Smooth muscle cell (in vitro differentiated cells): Measurements from ENCODE around the gene NMRK2. TPM values are rescaled to one million over a fixed set of nuclear protein-coding genes. Genes with fewer than 3 reads are reported as not detected.

Source experiments
- DNase-seq: peaks from one replicate; lab custom pipeline; 2025; ENCODE audit not compliant: unreplicated experiment; lab: John Stamatoyannopoulos, UW
- H2AFZ ChIP-seq: fragments of 200-600 bp; sonication (generic); 2 replicates; pipeline ENCODE4 v1.6.0; 2016; ENCODE audit warnings: antibody characterized with exemption, low read depth, mild to moderate bottlenecking
- H3F3A ChIP-seq: fragments of 200-600 bp; sonication (generic); 2 replicates; pipeline ENCODE4 v1.6.0; 2017; ENCODE audit warnings: antibody characterized with exemption, low read depth
- H3K27ac ChIP-seq: fragments of 200-600 bp; sonication (generic); 2 replicates; pipeline ENCODE4 v1.5.1; 2016; ENCODE audit warnings: low read depth, mild to moderate bottlenecking
- H3K27me3 ChIP-seq: fragments of 200-600 bp; sonication (generic); 2 replicates; pipeline ENCODE4 v1.6.1; 2016; ENCODE audit warnings: low read depth, mild to moderate bottlenecking
- H3K36me3 ChIP-seq: fragments of 200-600 bp; sonication (generic); 2 replicates; pipeline ENCODE4 v1.5.1; 2016; ENCODE audit warnings: low read depth
- H3K4me1 ChIP-seq: fragments of 200-600 bp; sonication (generic); 2 replicates; pipeline ENCODE4 v1.5.1; 2016; ENCODE audit warnings: low read depth
- H3K4me2 ChIP-seq: fragments of 200-600 bp; sonication (generic); 2 replicates; pipeline ENCODE4 v1.6.0; 2016; ENCODE audit warnings: mild to moderate bottlenecking
- H3K4me3 ChIP-seq: fragments of 200-600 bp; sonication (generic); 2 replicates; pipeline ENCODE4 v1.5.1; 2016; ENCODE audit warnings: mild to moderate bottlenecking
- H3K79me2 ChIP-seq: fragments of 200-600 bp; sonication (generic); 2 replicates; pipeline ENCODE4 v1.6.0; 2016; ENCODE audit warnings: low read depth, mild to moderate bottlenecking
- H3K9ac ChIP-seq: fragments of 200-600 bp; sonication (generic); 2 replicates; pipeline ENCODE4 v1.6.0; 2016; ENCODE audit warnings: low read depth
- H3K9me3 ChIP-seq: fragments of 200-600 bp; sonication (generic); replicated peaks from 2 replicates; pipeline ENCODE4 v1.5.1; 2016; ENCODE audit warnings: low read depth
- H4K20me1 ChIP-seq: fragments of 200-600 bp; sonication (generic); 2 replicates; pipeline ENCODE4 v1.6.0; 2016; ENCODE audit warnings: low read depth
- CTCF ChIP-seq: fragments of 200-600 bp; sonication (generic); IDR thresholded peaks from 2 replicates; pipeline ENCODE4 v1.5.1; 2017; ENCODE audit warnings: borderline replicate concordance, mild to moderate bottlenecking, antibody characterized with exemption; ENCODE audit not compliant: insufficient read depth, poor library complexity, severe bottlenecking
- WGBS: methylation state at CpG from one replicate; pipeline ENCODE4 v1.1.7; 2016; ENCODE audit warnings: low lambda C conversion rate; 5-methylcytosine and 5-hydroxymethylcytosine counted together
- polyA plus RNA-seq: library from polyadenylated mRNA; unstranded; fragments of >200 nt; fragmentation: Nextera tagmentation; extraction: Ambion mirVana; gene quantifications from 2 replicates; pipeline ENCODE4 v1.2.1, GENCODE V29; 2016
- total RNA-seq: library from RNA; depleted of rRNA; stranded (reverse); fragments of >200 nt; gene quantifications from 2 replicates; pipeline ENCODE4 v1.2.3, GENCODE V29; 2014

Gene NMRK2
- total and polyA plus RNA-seq, 2 experiments from 2014 or later, result not detected

GRCh38 chr19:3902317-3902973, 30.4 kb upstream of the NMRK2 start:
- H3K4me1 ChIP-seq, result no peaks in the 10 kb centered on the region
- no peak for DNase-seq
- no peak overlapping the region for H3K27ac ChIP-seq
- H3F3A ChIP-seq, result no peaks in the 10 kb centered on the region
- H4K20me1 ChIP-seq, result no peaks in the 10 kb centered on the region
- H3K36me3 ChIP-seq, result no peaks in the 10 kb centered on the region
- no peak overlapping the region for H3K4me3 ChIP-seq
- H3K79me2 ChIP-seq, result no peaks in the 10 kb centered on the region
- no peak overlapping the region for H2AFZ ChIP-seq
- H3K9me3 ChIP-seq, result no peaks in the 10 kb centered on the region
- H3K27me3 ChIP-seq, result no peaks in the 10 kb centered on the region
- WGBS, result 86% methylated on average over 15 of the region's 15 CpGs
- no peak overlapping the region for H3K9ac ChIP-seq
- H3K4me2 ChIP-seq, result no peak overlapping the region
- TF ChIP-seq CTCF, result no peak

GRCh38 chr19:3904233-3904632, 28.6 kb upstream of the NMRK2 start:
- no peak overlapping the region for H3K4me2 ChIP-seq
- H3K4me1 ChIP-seq, result no peaks in the 10 kb centered on the region
- DNase-seq, result no peak
- H3K27me3 ChIP-seq, result no peaks in the 10 kb centered on the region
- TF ChIP-seq CTCF, result no peak
- H3K9me3 ChIP-seq, result no peaks in the 10 kb centered on the region
- WGBS, result 90% methylated on average over 8 of the region's 8 CpGs
- no peaks in the 10 kb centered on the region for H3K79me2 ChIP-seq
- no peaks in the 10 kb centered on the region for H3F3A ChIP-seq
- H3K4me3 ChIP-seq, result no peak overlapping the region
- H3K9ac ChIP-seq, result no peak overlapping the region
- H4K20me1 ChIP-seq, result no peaks in the 10 kb centered on the region
- H2AFZ ChIP-seq, result no peak overlapping the region
- H3K36me3 ChIP-seq, result no peaks in the 10 kb centered on the region
- no peak overlapping the region for H3K27ac ChIP-seq

- Histone ChIP-seq H3K9ac (no peak overlapping the region), H3K36me3 (no peaks in the 10 kb centered on the region), H3K4me2 (no peak overlapping the region), H3K9me3 (no peaks in the 10 kb centered on the region), H2AFZ (no peak overlapping the region), H3F3A (no peaks in the 10 kb centered on the region), H3K27ac (no peak overlapping the region), H3K4me3 (no peak overlapping the region), H3K27me3 (no peaks in the 10 kb centered on the region), H3K4me1 (no peaks in the 10 kb centered on the region), H3K79me2 (no peaks in the 10 kb centered on the region), H4K20me1 (no peaks in the 10 kb centered on the region)
- 94% methylated on average over 50 of the region's 50 CpGs for WGBS
- no peak for DNase-seq
- no peak for TF ChIP-seq CTCF
Observed at GRCh38 chr19:3907626-3908265, 25.1 kb upstream of the NMRK2 start.
